Activated CD4-positive, alpha-beta T cell treated with anti-CD3 and anti-CD28 coated beads for 36 hours (primary cell): ENCODE data around the gene MAML3. TPM values are rescaled to one million over a fixed set of nuclear protein-coding genes. Genes with fewer than 3 reads are reported as not detected.
A peak's percentile ranks its signal among the peaks of the same experiment; 100 is the strongest.

ENCODE experiments used
- ATAC-seq: fragments of 200-7000 bp; cut with Tn5 transposase; one replicate; pipeline ENCODE4 v1.10.0; 2021; ENCODE audit warnings: mild to moderate bottlenecking, moderate library complexity
- CTCF ChIA-PET: fragments of 350-600 bp; sonication (Branson Sonifier 250); formaldehyde crosslinking; loops from one replicate; lab custom pipeline; 2021; ENCODE audit warnings: antibody characterized with exemption; lab: Charles Lee
- POLR2A ChIA-PET: fragments of 350-600 bp; sonication (Branson Sonifier 250); formaldehyde crosslinking; loops from one replicate; lab custom pipeline; 2021; ENCODE audit warnings: antibody characterized with exemption, inconsistent platforms; lab: Charles Lee
- DNase-seq: peaks from one replicate; pipeline ENCODE4 v3.0.0-alpha.2; 2020
- H3K27ac Mint-ChIP-seq: one replicate; pipeline ENCODE4 v1.8.0; 2021; ENCODE audit warnings: mixed read lengths
- H3K27me3 Mint-ChIP-seq: one replicate; pipeline ENCODE4 v1.8.0; 2021; ENCODE audit warnings: mixed read lengths
- H3K36me3 Mint-ChIP-seq: one replicate; pipeline ENCODE4 v1.8.0; 2021; ENCODE audit warnings: low read depth, mixed read lengths
- H3K4me1 Mint-ChIP-seq: one replicate; pipeline ENCODE4 v1.8.0; 2021; ENCODE audit warnings: mixed read lengths
- H3K4me3 Mint-ChIP-seq: one replicate; pipeline ENCODE4 v1.8.0; 2021; ENCODE audit warnings: mild to moderate bottlenecking, moderate library complexity, mixed read lengths
- H3K9me3 Mint-ChIP-seq: one replicate; pipeline ENCODE4 v1.8.0; 2021; ENCODE audit warnings: low read depth, mixed read lengths
- intact Hi-C, 2 experiments: fragments of 100-400 bp; cut with DNase I in 1 of 2; cut with micrococcal nuclease in 1 of 2; formaldehyde crosslinking; loops; one replicate each; pipeline versions ENCODE4 v1.14.2 to v1.15.1; 2022 to 2024; cut with DNase I, micrococcal nuclease
- total RNA-seq, 2 experiments: library from RNA; stranded (reverse); gene quantifications; one replicate each; pipeline ENCODE4 v1.2.3, GENCODE V29; 2021

The MAML3 gene
- total RNA-seq, 2 experiments from 2014 or later: 1.6 to 1.9 TPM

DNA sequence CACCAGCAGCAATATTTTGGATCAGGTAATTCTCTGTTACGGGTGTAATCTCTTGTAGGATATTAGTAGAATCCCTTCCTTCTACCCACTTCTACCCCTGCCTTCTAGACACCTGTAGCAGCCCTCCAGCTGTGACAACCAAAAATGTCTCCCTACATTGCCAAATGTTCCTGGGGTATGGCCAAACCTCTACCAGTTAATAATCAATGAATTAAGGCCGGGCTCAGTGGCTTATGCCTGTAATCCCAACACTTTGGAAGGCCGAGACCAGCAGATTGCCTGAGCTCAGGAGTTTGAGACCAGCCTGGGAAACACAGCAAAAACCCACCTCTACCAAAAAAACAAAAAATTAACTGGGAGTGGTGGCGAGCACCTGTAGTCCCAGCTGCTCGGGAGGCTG, 9.9 kb downstream of the MAML3 start:
- no peak overlapping the region for H3K4me3 Mint-ChIP-seq
- CTCF ChIA-PET: interaction anchor here (1.3 to 1.5 kb wide), 3 partner anchors 13 to 95 kb away, joined by 3 read pairs; no protein-coding TSS in a partner anchor

DNA sequence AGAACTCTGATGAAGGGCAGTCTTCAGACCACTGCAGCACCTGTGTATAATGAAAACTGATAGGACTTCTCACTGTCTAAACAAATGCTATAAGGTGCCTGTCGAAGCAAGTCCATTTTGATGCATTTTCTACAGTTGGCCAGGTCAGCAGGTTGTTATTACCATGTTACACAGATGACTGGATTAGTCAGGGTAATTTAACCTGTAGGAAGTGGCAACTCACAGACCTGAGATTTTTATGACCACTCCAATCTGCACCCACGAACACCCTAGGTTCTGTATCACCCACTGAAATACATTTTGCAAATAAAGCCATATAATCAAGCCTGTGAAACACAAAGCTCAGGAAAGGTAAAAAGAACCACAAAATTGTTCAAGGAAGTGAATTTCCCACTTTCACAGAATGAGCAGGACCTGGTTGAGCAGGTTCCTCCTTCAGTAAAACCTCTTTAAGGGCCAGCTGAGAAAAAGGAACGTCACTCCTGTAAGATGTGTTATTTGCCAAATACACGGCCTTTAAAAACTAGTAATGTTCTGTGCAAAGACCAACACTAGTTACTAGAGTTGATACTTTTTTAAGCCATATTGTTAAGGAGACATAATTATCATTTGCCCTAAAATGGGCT, 12.7 kb downstream of the MAML3 start:
- Mint-ChIP-seq H3K9me3 (no peaks in the 10 kb centered on the region), H3K4me3 (no peak overlapping the region), H3K27me3 (peaks cover 2% of the 10 kb centered on the region), H3K36me3 (no peaks in the 10 kb centered on the region), H3K27ac (no peak overlapping the region), H3K4me1 (peaks cover 36% of the 10 kb centered on the region)
- ChIA-PET POLR2A (no interaction called here), CTCF (no interaction called here)
- DNase-seq (no peak), ATAC-seq (no peak)
- intact Hi-C loops: no loop called here

More for the DNA sequence above, 9.9 kb downstream of the MAML3 start:
- POLR2A ChIA-PET: interaction anchor here (0.6 kb wide), 1 partner anchor 246 kb away, joined by 3 read pairs; no protein-coding TSS in a partner anchor
- DNase-seq (no peak), ATAC-seq (no peak)
- no peaks in the 10 kb centered on the region for H3K36me3 Mint-ChIP-seq
- H3K27ac Mint-ChIP-seq: no peak overlapping the region
- intact Hi-C loops: no loop called here
- H3K27me3 Mint-ChIP-seq: peaks cover 11% of the 10 kb centered on the region
- H3K9me3 Mint-ChIP-seq: no peaks in the 10 kb centered on the region
- peaks cover 22% of the 10 kb centered on the region for H3K4me1 Mint-ChIP-seq

DNA sequence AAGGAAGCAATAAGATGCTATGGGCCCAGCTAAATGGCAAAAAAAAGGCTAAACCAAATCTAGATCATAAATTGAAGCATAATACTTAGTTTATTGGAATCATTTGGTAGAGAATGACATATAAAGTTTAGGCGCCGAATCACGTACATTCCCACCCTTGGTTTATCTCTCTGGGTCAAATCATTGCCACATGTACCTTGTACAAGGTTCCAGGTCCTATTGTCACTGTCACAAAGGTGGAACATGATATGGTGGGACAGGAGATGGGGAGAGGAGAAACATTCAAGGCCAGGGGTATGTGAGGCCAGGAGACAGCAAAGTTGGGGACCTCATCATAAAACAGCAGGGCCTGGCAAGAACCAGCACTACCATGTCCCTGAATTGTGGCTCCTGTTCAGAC, 13.4 kb downstream of the MAML3 start:
- H3K27ac Mint-ChIP-seq: no peak overlapping the region
- POLR2A ChIA-PET: interaction anchor here (0.7 kb wide), 1 partner anchor 160 kb away, joined by 3 read pairs; no protein-coding TSS in a partner anchor
- no peaks in the 10 kb centered on the region for H3K36me3 Mint-ChIP-seq
- no peak for DNase-seq
- no peak overlapping the region for H3K4me3 Mint-ChIP-seq
- no peaks in the 10 kb centered on the region for H3K9me3 Mint-ChIP-seq
- CTCF ChIA-PET: interaction anchor here (0.7 kb wide), 1 partner anchor 35 kb away, joined by 3 read pairs; no protein-coding TSS in a partner anchor
- intact Hi-C loops: no loop called here
- no peak for ATAC-seq
- H3K27me3 Mint-ChIP-seq: peaks cover 2% of the 10 kb centered on the region
- peaks cover 38% of the 10 kb centered on the region for H3K4me1 Mint-ChIP-seq

DNA sequence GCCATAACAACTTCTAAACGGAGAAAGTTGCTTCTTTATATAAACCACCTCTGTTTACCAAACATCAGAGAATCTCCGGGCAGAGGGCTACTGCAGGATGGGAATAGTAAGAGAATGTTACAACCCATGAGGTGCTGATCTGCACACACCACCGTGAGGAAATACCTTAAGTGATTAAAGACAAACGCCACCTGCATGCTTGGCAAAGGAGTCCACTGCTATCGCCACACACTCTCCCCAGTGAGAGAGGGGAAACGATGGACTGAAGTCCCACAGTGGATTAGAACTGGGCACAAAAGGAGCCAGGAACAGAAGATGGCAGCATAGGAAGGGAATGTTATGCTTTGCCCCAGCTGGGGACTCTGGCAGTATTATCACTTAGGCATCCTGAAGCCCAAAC, 15.6 kb downstream of the MAML3 start:
- Mint-ChIP-seq H3K4me3 (no peak overlapping the region), H3K36me3 (no peaks in the 10 kb centered on the region), H3K9me3 (no peaks in the 10 kb centered on the region), H3K27ac (no peak overlapping the region), H3K27me3 (peaks cover 4% of the 10 kb centered on the region), H3K4me1 (peaks cover 31% of the 10 kb centered on the region)
- intact Hi-C loops: no loop called here
- CTCF ChIA-PET: interaction anchor here (1.1 kb wide), 1 partner anchor 68 kb away, joined by 3 read pairs; no protein-coding TSS in a partner anchor
- POLR2A ChIA-PET: no interaction called here
- DNase-seq (no peak), ATAC-seq (no peak)

DNA sequence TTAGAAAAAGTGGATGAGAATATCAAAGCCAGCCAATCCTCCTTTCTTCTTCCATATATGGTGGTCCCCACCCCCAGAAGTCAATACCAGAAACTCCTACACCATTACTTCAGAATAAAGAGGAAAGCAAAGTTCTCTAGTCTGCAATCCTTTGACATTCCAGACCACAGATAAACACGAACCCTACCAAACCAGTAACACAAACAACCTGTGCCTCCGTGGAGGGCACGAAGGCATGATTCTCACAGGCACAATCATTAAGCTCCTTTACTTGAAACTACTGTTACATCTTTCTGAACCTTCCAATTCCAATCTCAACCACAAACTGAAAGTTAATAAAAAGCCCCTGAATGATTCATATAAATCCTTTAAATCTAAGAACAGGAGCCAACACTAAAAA, 16.3 kb downstream of the MAML3 start:
- Mint-ChIP-seq H3K27ac (peak overlapping the region; percentile 48), H3K27me3 (peaks cover 4% of the 10 kb centered on the region), H3K4me3 (no peak overlapping the region), H3K4me1 (peaks cover 26% of the 10 kb centered on the region), H3K36me3 (no peaks in the 10 kb centered on the region), H3K9me3 (no peaks in the 10 kb centered on the region)
- ATAC-seq (peak; percentile 68), DNase-seq (no peak)
- ChIA-PET CTCF (no interaction called here), POLR2A (interaction anchor here (0.6 kb wide), 1 partner anchor 20 kb away, joined by 3 read pairs; no protein-coding TSS in a partner anchor)
- intact Hi-C loops: no loop called here

DNA sequence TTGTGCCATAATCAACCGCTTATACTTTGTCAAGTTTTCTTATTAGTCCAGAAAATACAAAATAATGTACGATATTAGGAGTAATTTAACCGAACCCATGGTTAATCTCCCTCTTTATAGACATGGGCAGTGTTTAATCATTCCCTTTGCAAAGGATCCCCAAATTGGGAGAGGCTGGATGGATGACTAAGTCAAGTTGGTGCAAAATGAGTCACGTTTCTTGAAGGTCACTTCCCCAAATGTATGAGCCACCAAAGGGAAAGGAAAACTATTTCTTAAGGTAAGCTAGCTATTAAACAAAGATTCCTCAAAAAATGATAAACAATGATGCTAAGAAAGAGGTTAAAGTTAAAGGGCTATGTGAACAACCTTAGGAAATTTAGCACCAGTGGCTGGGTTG, 17.5 kb downstream of the MAML3 start:
- Mint-ChIP-seq H3K27ac (no peak overlapping the region), H3K4me3 (no peak overlapping the region), H3K4me1 (peaks cover 35% of the 10 kb centered on the region), H3K9me3 (no peaks in the 10 kb centered on the region), H3K36me3 (no peaks in the 10 kb centered on the region), H3K27me3 (peaks cover 5% of the 10 kb centered on the region)
- DNase-seq (no peak), ATAC-seq (no peak)
- ChIA-PET CTCF (no interaction called here), POLR2A (no interaction called here)
- intact Hi-C loops: no loop called here

DNA sequence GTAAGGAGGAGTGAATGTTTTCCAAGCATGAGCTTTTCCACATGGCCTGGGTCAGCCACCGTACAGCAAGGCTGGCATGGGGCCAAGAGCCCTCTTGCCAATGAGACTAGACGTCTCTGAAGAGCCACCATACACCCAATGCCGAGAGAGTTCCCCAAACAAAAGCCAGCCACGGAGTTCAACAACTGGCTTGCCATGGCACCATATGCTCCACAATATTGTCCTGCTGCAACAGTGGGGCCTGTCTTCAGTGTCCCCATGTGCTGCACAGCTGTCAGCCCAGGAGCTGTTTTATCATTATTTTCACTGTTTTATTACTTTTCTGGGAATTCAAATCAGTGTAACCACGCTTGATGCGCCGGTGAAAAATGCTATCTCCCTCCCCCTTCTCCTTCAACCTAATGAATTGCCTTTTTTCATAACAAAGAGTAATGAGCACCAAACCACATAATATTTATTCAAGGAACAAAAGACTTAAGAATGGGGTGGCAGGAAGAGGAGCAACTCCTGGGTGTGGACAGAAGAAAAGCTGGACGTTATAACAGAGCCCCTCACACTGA, 18.4 kb downstream of the MAML3 start:
- H3K9me3 Mint-ChIP-seq: no peaks in the 10 kb centered on the region
- no peak for ATAC-seq

DNA sequence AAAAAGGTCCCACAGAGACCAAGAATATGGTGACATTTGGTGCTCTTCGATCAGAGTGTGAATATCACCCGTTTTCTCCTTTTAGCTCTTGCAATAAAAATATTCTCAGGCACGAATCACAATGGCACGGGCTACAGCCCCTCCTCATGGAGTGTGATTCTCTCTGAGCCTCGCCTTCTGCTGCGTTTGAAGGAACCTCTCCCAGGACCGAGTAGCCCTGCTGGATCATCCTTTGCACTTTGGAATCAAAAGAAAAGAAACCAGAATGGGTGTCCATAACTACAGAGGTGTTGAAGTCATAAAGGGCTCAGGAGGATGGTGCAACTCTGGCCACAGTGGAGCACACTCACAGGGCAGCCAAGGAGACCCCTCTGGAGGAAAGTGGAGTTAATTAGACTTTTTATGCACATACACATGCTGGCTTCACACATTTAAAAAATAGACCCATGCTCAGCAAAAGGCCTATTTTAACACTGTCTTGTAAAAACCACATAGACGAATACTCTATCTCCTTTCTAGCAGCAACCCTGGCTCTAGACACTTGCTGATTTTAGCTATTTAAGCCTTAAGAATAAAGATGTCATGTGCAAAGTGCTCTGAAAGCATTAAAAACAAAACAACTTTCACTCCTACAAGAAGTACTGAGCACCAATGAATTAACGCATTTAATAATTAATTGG, 19.1 kb downstream of the MAML3 start:
- ChIA-PET POLR2A (no interaction called here), CTCF (interaction anchor here (0.7 to 1.3 kb wide), 2 partner anchors 14 to 135 kb away, joined by 3 read pairs; no protein-coding TSS in a partner anchor)
- intact Hi-C loops: no loop called here
- Mint-ChIP-seq H3K4me3 (no peak overlapping the region), H3K36me3 (no peaks in the 10 kb centered on the region), H3K27ac (no peak overlapping the region), H3K4me1 (peaks cover 42% of the 10 kb centered on the region), H3K27me3 (peaks cover 5% of the 10 kb centered on the region), H3K9me3 (no peaks in the 10 kb centered on the region)
- DNase-seq (no peak), ATAC-seq (no peak)

More for the DNA sequence above, 18.4 kb downstream of the MAML3 start:
- Mint-ChIP-seq H3K27ac (no peak overlapping the region), H3K4me3 (no peak overlapping the region), H3K36me3 (no peaks in the 10 kb centered on the region), H3K27me3 (peaks cover 5% of the 10 kb centered on the region), H3K4me1 (peaks cover 41% of the 10 kb centered on the region)
- DNase-seq: no peak
- ChIA-PET CTCF (interaction anchor here (0.7 to 1.3 kb wide), 2 partner anchors 13 to 136 kb away, joined by 3 read pairs; no protein-coding TSS in a partner anchor), POLR2A (no interaction called here)
- intact Hi-C loops: no loop called here

DNA sequence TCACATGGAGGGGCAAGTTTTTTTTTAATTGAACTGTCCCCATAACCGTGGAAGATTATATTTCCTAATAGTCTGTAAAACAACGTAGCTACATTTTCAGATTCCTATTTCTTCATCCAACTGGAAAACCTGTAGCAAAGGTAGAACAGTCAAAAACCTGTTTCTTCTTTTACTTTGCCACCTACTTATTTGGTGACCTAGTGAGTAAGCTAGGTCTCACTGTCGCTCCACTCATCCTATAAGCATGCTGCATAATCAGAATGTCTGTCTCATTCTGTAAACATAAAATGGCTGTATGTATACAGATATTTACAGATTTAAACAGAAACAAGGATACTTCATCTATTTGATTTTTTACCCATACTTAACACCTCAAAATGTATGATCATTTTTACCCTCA, 20.4 kb downstream of the MAML3 start:
- H3K9me3 Mint-ChIP-seq: no peaks in the 10 kb centered on the region
- no peak for ATAC-seq
- intact Hi-C loops: no loop called here
- CTCF ChIA-PET: interaction anchor here (1.7 kb wide), 1 partner anchor 10 kb away, joined by 8 read pairs; no protein-coding TSS in a partner anchor
- peaks cover 5% of the 10 kb centered on the region for H3K27me3 Mint-ChIP-seq
- POLR2A ChIA-PET: no interaction called here
- H3K27ac Mint-ChIP-seq: no peak overlapping the region
- H3K36me3 Mint-ChIP-seq: no peaks in the 10 kb centered on the region
- H3K4me3 Mint-ChIP-seq: no peak overlapping the region
- no peak for DNase-seq
- peaks cover 42% of the 10 kb centered on the region for H3K4me1 Mint-ChIP-seq

DNA sequence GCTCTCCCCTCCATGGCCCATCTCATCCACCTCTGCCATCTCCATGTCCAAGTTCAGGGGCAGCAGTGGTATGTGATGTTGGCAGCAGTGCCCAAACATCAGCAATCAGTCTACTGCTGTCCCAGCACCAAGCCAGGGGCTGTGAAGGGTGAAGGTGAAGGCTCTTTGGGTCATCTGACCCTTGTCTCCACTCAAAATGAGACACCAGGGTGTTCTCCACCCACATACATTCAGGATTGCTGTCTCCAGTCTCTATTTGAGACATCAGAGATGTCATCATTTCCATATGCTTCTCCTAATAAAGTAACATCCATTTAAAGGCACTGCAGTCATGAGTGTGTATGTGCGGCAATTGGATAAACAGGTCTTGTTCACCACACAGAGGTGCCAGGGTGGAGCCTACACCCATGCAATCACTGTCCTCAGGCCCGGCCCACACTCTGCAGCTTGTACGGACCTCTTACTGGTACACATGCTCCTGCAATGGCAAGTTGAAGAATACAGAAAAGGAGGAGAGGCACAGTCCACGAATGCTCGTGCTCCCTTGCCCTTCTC, 22.2 kb downstream of the MAML3 start:
- intact Hi-C loops: no loop called here
- Mint-ChIP-seq H3K4me3 (no peak overlapping the region), H3K9me3 (no peaks in the 10 kb centered on the region), H3K36me3 (no peaks in the 10 kb centered on the region), H3K27ac (no peak overlapping the region), H3K27me3 (peaks cover 5% of the 10 kb centered on the region), H3K4me1 (peaks cover 31% of the 10 kb centered on the region)
- DNase-seq: peak; percentile 30
- ATAC-seq: peak; percentile 81
- ChIA-PET POLR2A (interaction anchor here (0.6 kb wide), 1 partner anchor 30 kb away, joined by 3 read pairs; no protein-coding TSS in a partner anchor), CTCF (interaction anchor here (0.6 to 1.2 kb wide), 3 partner anchors 20 to 121 kb away, joined by 3 to 4 read pairs (median 3); no protein-coding TSS in a partner anchor)

DNA sequence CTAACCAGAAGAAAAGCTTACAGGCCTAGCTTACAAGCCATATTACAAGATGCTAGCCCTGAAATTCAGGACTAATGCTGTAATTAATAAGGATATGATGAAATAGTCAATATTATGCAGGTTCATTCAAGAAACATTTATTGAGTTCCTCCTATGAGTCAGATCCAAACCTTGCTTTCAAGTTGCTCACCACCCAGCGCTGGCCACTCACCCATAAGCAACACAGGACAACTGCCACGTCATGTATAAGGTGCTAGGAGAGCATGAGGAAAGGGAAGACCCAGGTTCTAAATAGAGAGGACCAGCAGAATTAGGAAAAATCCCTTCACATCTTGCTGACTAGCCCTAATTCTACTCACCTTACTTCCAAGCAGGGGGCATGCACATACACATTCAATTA, 23.3 kb downstream of the MAML3 start:
- intact Hi-C loops: no loop called here
- H3K27me3 Mint-ChIP-seq: peaks cover 5% of the 10 kb centered on the region
- H3K36me3 Mint-ChIP-seq: no peaks in the 10 kb centered on the region
- ChIA-PET POLR2A (interaction anchor here (0.6 kb wide), 1 partner anchor 17 kb away, joined by 4 read pairs; no protein-coding TSS in a partner anchor), CTCF (no interaction called here)
- no peak overlapping the region for H3K4me3 Mint-ChIP-seq
- no peak overlapping the region for H3K27ac Mint-ChIP-seq
- H3K9me3 Mint-ChIP-seq: no peaks in the 10 kb centered on the region
- no peak for DNase-seq
- no peak for ATAC-seq
- peaks cover 27% of the 10 kb centered on the region for H3K4me1 Mint-ChIP-seq
